Hematopoietic multipotent progenitor cell treated with erythropoietin and hydrocortisone succinate and interleukin-3 and kit ligand, for 4 days (in vitro differentiated cells): ENCODE results near the gene PFKL.

Source experiments
- DNase-seq: peaks from one replicate; pipeline ENCODE4 v3.0.0-alpha.2; 2015

The PFKL gene

GRCh38 chr21:44314561-44314960 is 14.7 kb downstream of the PFKL start:
- no peak for DNase-seq

DNA sequence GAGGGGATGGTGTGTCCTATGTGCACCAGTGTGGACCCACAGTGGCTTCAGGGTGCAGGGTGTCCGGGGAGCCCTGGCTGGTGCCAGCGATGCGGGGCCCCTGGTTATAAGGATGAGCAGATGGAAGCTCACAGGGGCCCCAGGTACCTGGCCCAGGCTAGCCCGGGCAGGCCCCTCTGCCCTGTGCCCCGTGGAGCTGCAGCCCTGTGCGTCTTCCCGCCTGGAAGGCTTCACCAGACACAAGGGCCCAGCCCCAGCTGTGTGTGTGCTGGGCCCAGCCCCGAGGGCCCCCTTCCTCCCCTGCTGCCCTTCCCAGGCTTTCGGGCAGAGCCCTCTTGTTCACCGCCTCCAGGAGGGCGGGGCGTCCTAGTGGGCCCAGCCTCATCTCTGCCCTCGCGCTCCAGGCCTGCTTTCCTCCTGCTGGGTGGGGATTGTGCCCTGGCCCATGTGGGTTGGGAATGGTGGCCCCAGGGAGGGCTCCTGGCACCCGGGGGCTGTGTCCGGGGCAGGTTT is 15.9 kb downstream of the PFKL start:
- DNase-seq = no peak

DNA sequence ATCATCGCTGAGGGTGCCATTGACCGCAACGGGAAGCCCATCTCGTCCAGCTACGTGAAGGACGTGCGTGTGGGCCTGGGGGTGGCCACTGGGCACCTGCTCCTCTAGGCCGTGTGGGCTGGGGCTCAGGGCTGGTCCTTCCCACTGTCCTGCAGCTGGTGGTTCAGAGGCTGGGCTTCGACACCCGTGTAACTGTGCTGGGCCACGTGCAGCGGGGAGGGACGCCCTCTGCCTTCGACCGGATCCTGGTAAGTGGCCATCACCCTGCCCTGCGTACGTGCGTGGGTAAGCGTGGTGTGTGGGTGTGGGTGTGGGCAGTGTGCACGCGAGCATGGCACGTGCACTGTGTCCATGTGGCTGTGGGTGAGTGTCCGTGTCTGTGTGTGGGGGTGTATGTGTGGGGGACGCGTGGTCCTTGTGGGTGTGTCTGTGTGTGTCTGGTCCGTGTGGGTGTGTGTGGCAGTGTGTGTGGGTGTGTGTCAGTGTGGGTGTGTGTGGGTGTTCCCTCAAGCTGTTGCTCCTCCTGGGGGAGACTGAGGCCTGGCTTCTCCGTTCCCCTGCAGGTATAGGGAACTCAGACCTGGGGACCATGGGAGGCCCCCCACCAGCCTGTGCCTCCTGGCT is 16.5 kb downstream of the PFKL start:
- no peak for DNase-seq

- DNase-seq = no peak
These were observed 17.5 kb downstream of the PFKL start for GRCh38 chr21:44317241-44317782.

GRCh38 chr21:44317871-44318270 is 18.0 kb downstream of the PFKL start:
- no peak for DNase-seq

- no peak for DNase-seq
These were observed 18.8 kb downstream of the PFKL start for GRCh38 chr21:44318489-44319285.

DNA sequence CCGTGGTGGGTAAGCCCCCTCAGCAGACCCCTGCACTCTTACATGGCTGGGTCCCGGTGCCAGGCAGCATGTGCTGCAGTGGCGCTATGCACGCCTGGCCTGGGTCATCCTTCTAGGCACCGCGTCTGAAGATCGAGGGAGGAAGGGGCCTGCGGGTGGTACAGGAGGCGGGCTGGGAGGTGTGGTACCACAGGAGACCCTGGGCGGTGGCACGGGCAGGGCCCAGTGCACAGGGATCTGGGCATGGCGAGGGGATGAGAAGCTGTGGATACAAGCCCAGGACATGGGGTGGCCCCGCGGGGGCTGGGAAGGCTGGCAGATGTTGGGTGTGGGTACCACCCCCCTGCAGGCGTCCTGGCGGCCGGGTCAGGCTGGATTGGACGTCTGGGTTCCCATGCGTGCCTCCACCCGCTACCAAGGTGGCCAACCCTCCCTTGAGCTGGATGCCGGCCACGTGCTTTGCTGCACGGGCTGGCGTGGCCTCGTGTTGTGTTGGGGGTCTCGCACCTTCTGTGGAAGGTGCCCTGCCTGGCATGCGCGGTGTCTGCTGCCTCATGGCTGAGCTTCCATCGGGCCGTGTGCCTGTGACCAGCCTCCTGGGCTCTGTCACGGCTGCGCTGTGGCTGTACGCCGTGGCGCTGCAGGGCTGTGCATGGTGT is 19.7 kb downstream of the PFKL start:
- DNase-seq = no peak

DNA sequence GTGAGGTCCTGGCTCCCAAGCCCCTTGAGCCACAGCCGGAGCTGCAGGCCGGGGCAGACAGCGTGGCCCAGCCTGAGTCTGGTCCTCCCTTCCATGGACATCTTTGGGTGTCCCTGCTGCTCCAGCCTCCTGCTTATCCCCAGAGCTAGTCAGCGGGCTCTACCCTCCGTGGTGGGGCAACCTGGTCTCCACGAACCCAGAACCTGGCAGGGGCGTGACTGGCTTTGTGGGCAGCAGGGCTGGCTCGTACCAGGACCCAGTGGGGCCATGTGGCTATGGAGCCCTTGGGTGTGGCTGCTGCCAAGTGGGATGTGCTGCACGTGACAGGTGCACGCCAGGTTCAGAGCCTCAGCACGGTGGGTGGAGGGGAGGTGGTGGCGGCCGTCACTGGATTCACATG is 21.0 kb downstream of the PFKL start:
- DNase-seq = no peak

DNA sequence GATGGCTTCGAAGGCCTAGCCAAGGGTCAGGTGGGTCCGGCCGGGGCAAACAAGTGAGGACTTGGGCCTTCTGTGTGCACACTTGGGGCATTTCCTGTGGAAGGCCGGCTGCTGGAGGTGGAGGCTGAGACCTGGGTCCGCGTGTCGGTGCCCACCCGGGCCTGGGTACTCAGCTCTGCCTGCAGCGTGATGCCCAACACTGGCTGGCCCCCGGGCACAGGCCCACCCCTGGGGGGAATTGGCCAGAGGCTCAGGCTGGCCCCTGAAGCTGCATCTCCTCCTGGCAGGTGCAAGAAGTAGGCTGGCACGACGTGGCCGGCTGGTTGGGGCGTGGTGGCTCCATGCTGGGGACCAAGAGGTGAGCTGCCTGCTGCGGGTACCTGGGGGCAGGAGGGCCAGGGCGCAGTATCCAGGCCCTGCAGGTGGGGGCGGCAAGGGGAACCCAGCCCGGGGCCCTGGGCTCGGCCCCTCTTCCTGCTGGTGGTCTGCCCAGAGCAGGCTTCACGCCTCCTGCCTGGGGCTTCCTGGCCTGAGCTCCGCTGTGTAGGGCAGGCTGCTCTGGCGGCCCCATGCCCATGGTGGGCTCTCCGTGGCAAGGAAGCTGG is 22.1 kb downstream of the PFKL start:
- no peak for DNase-seq

DNA sequence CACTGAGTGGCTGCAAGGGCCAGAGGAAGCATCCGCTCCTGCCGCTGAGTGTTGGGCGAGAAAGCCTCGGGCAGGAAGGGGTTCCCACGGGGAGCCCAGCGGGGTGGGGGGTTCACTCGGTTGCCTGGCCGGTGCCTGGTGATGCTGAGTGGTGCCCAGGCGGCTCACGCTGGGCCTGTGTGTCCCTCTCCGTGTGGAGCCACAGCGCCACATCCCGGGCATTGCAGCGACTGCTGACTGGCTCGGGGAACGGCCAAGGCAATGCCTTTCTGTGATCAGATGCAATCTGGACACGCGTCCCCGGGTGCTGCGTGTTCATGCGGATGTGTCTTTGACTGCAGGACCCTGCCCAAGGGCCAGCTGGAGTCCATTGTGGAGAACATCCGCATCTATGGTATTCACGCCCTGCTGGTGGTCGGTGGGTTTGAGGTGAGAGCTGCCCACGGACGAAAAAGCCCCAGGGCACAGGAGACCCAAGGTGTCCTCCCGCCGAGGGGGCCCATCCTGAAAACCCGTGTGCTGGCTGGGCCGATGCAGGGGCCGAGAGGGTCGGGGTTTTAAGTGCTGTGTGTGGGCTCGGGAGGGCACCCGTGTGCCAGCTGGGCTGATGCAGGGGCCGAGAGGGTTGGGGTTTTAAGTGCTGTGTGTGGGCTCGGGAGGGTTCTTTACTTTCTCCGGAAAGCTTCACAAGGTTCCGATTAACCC is 22.9 kb downstream of the PFKL start:
- DNase-seq = no peak

DNA sequence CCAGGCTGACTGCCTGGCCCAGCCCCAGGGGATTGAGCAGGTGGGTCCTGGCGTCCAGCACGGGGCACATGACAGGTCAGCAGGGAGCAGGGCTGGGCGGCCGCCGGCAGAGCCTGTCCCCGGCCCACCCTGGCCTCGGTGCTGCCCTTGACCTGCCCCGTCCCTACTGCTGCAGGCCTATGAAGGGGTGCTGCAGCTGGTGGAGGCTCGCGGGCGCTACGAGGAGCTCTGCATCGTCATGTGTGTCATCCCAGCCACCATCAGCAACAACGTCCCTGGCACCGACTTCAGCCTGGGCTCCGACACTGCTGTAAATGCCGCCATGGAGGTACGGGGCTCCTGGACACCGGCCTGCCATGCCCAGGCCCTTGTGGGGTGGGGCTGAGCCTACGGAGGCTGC is 23.7 kb downstream of the PFKL start:
- DNase-seq = no peak

DNA sequence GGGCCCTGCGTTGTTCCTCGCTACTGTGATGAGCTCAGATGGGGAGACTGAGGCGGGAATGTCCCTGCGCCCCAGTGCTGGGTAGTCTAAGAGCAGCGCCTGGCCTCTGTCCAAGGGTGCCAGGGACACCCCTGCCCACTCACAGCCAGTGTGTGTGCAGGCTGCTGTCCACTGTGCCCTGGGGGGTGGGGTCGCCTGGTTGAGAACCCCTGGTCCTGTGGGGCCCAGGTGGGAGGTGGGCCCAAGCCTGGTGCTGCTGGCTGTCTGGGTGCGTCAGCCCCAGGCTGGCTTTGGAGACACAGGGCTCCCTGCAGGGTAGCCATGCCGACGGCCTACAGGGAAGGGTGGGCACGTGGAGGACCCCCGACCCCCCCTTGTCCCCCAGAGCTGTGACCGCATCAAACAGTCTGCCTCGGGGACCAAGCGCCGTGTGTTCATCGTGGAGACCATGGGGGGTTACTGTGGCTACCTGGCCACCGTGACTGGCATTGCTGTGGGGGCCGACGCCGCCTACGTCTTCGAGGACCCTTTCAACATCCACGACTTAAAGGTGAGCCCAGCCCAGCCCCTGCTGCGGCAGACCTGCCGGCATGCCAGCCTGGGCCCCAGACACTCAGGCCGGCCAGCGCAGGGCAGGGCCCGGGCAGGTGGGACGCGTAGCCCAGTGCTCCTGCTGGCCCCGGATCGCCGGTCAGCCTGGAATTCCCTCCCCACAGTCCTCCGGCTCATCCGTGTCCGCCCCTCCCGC is 24.4 kb downstream of the PFKL start:
- DNase-seq = no peak

GRCh38 chr21:44324854-44325107 is 24.9 kb downstream of the PFKL start:
- no peak for DNase-seq

DNA sequence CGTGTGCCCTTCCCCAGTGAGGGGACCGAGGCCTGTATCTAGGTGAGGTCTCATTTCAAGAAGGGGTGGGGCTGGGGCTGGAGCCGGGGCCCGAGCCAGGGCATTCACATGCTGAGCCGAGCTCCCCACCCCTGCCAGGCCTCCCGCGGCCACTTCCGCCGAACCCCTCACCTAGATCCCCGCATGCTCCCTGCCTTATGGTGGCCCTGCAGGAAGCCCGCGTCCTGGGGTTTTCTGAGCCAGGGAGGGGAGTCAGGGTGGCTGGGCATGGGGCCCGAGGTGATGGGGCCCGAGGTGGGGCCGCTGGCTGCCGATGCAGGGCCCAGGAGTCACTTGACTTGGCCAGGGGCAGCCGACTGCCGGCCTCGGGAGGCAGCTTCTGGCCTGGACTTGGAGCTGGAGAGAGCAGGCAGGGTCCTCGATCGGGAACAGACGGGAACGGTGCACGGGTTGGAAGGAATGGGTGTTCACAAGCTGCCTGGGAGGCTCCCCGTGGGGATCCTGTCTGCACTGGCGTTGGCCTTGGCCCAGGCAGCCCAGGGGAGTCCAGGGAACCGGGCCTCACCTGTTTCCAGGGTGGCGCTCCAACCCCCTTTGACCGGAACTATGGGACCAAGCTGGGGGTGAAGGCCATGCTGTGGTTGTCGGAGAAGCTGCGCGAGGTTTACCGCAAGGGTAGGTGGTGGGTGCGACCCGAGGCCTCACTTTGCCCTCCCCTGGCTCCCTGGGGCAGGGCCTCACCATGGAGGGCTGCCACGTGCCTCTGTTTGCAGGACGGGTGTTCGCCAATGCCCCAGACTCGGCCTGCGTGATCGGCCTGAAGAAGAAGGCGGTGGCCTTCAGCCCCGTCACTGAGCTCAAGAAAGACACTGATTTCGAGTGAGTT is 25.8 kb downstream of the PFKL start:
- no peak for DNase-seq

DNA sequence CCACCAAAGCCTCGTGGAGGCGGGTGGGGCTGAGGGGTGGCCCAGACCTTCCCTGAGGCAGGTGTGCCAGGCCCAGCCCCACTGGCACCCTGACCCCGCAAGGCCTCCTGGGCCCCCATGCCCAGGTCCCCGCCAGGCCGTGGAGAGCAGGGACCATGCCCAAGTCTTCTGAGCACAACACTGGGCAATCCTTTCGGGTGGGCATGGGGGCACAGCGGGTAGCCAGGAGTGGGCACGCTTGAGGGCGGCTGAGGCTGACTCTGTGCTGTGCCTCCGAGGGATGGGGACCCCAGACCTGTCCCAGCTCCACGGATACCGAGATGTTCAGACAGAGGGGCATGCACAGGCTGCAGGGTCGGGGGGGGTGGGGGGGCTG is 26.4 kb downstream of the PFKL start:
- no peak for DNase-seq

GRCh38 chr21:44326716-44327602 is 27.1 kb downstream of the PFKL start:
- DNase-seq = no peak

- no peak for DNase-seq
These were observed 27.7 kb downstream of the PFKL start for GRCh38 chr21:44327603-44327974.

- DNase-seq = no peak
These were observed 28.5 kb downstream of the PFKL start for GRCh38 chr21:44328242-44328895.

GRCh38 chr21:44329086-44329889 is 29.4 kb downstream of the PFKL start:
- DNase-seq = no peak
